ENCODE data around the gene COL4A4.

Gene COL4A4

GRCh38 chr2:227038550-227039189 lies 125.3 kb downstream of the COL4A4 start:
- no peak overlapping the region for H3K4me3 ChIP-seq (replicated peaks; ENCODE audit: low read depth, low read length)
- no peak for DNase-seq (ENCODE audit: low read depth)
- TF ChIP-seq CTCF (IDR thresholded peaks at IDR 0.05; ENCODE audit: low read length, missing control alignments) = no peak

DNA sequence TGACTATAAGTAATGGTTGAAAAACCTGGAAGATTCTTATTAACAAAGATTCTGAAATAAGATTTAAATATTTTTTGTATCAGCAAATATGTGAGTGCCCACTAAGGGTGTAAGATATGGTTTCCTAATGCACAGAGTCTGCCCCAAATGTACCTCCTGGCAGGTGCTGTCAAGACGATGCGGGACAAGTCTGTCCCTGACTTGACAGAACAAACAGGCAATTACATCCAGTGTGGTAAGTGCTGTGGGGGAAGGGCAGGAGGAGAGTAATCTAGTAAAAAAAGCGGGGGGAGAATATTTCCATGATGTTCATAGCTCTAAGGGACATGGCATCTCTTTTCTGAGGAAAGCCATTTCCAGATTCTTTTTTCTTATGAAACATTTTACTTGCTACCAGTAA lies 127.5 kb downstream of the COL4A4 start:
- no peak for DNase-seq (ENCODE audit: low read depth)

DNA sequence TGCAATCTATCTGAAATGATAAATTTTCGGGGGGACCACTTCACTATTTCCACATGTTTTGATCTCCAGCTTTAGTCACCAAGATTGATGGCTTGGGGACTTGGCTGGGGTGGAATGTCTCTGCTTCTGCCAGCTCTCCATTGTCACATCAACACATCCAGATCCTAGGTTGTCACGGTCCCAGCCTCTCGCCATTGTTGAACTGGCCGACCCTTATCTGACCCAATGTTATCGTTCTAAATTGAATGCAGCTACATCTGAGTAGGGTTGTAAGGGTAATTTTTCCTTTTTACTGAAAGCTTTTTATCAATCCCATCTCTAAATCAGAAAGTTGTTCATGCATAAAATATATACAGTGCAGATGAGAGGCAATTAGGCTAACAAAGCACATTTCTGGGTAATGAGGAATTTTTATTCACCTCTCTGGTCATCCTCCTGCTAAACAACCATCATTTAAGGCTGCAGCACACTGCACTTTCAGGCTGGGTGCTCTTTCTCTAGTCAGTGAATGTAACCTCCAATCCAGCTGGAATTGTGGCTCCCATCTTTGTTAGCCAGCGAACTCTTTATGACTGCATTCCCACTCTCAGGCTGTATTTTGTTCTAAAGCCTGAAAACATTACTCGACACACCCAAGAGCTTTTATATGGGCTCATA lies 128.2 kb downstream of the COL4A4 start:
- no peak for DNase-seq (ENCODE audit: low read depth)
- H3K4me3 ChIP-seq (replicated peaks; ENCODE audit: low read depth, low read length) = no peak overlapping the region
- TF ChIP-seq CTCF (IDR thresholded peaks at IDR 0.05; ENCODE audit: low read length, missing control alignments) = no peak

More for the DNA sequence above, 127.5 kb downstream of the COL4A4 start:
- no peak for TF ChIP-seq CTCF (IDR thresholded peaks at IDR 0.05; ENCODE audit: low read length, missing control alignments)
- H3K4me3 ChIP-seq (replicated peaks; ENCODE audit: low read depth, low read length) = no peak overlapping the region

- TF ChIP-seq CTCF (IDR thresholded peaks at IDR 0.05; ENCODE audit: low read length, missing control alignments) = peak; percentile 87
- DNase-seq (ENCODE audit: low read depth) = peak; percentile 54
- H3K4me3 ChIP-seq (replicated peaks; ENCODE audit: low read depth, low read length) = no peak overlapping the region
Measured at GRCh38 chr2:227033471-227034148, 130.4 kb downstream of the COL4A4 start.

DNA sequence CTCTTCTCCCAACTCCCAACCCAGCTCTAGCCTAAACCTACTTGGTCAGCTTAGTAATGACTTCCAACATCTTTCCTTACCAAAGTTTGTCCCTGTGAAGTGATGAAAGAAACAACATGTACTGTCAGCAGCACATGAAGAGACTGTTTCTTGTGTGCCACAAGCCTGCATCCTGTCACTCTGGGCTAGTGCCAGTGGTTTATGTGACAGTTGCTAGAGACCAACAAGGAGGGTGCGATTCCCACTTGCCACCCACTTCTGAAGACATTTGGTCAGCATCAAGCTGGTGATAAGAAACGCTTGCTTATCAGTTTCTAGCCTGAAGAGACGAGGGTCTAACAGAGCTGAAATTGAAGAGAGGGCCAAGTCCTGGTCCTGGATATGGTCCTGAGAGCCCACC lies 132.6 kb downstream of the COL4A4 start:
- DNase-seq (ENCODE audit: low read depth) = no peak
- no peak for TF ChIP-seq CTCF (IDR thresholded peaks at IDR 0.05; ENCODE audit: low read length, missing control alignments)
- H3K4me3 ChIP-seq (replicated peaks; ENCODE audit: low read depth, low read length) = no peak overlapping the region

GRCh38 chr2:227030789-227031188 lies 133.2 kb downstream of the COL4A4 start:
- no peak for TF ChIP-seq CTCF (IDR thresholded peaks at IDR 0.05; ENCODE audit: low read length, missing control alignments)
- H3K4me3 ChIP-seq (replicated peaks; ENCODE audit: low read depth, low read length) = no peak overlapping the region
- no peak for DNase-seq (ENCODE audit: low read depth)

Data from fibroblast of pulmonary artery (primary cell).